HepG2 (cell line): ENCODE measurements around the gene ASCC3. TPM values are rescaled to one million over a fixed set of nuclear protein-coding genes. Genes with fewer than 3 reads are reported as not detected.

Experiments
- ARID3A ChIP-seq: IDR thresholded peaks from 2 replicates; pipeline ENCODE4 v1.6.1; 2012; ENCODE audit warnings: low read depth, low read length, improper control_type of control experiment
- CBX2 ChIP-seq, 2 experiments: fragments of 200-600 bp in 1 of 2; sonication (generic); formaldehyde crosslinking in 1 of 2; IDR thresholded peaks; 2 replicates each; pipeline versions ENCODE4 v1.7.0 to v1.8.1; 2018 to 2022; ENCODE audit warnings: low read depth in 2 of 2, low read length in 1 of 2, mild to moderate bottlenecking in 1 of 2, missing genetic modification reagents in 1 of 2
- CREB3 ChIP-seq: sonication (generic); formaldehyde crosslinking; IDR thresholded peaks from 2 replicates; pipeline ENCODE4 v1.5.0; 2020; ENCODE audit warnings: missing genetic modification reagents
- HHEX ChIP-seq: IDR thresholded peaks from 2 replicates; pipeline ENCODE4 v1.6.1; 2016; ENCODE audit warnings: control low read depth
- NR1H2 ChIP-seq: sonication (generic); formaldehyde crosslinking; IDR thresholded peaks from 2 replicates; pipeline ENCODE4 v1.8.1; 2022; ENCODE audit warnings: low read depth, missing genetic modification reagents, borderline replicate concordance
- PRMT3 ChIP-seq: sonication (generic); formaldehyde crosslinking; IDR thresholded peaks from 2 replicates; pipeline ENCODE4 v1.8.1; 2022; ENCODE audit warnings: low read depth, mild to moderate bottlenecking, moderate library complexity, missing genetic modification reagents, borderline replicate concordance
- THAP8 ChIP-seq: sonication (generic); formaldehyde crosslinking; IDR thresholded peaks from 2 replicates; pipeline ENCODE4 v1.5.1; 2020; ENCODE audit warnings: missing genetic modification reagents, mild to moderate bottlenecking, borderline replicate concordance
- ZBTB46 ChIP-seq: sonication (generic); formaldehyde crosslinking; IDR thresholded peaks from 2 replicates; pipeline ENCODE4 v1.4.0; 2020; ENCODE audit warnings: mild to moderate bottlenecking, missing genetic modification reagents, borderline replicate concordance
- ZNF317 ChIP-seq: sonication (generic); formaldehyde crosslinking; IDR thresholded peaks from 2 replicates; pipeline ENCODE4 v1.5.0; 2020; ENCODE audit warnings: mild to moderate bottlenecking, missing genetic modification reagents
- ZNF337 ChIP-seq: sonication (generic); formaldehyde crosslinking; IDR thresholded peaks from 2 replicates; pipeline ENCODE4 v1.5.1; 2020; ENCODE audit warnings: missing genetic modification reagents, low read depth, mild to moderate bottlenecking, borderline replicate concordance
- ZNF570 ChIP-seq: sonication (generic); formaldehyde crosslinking; IDR thresholded peaks from 2 replicates; pipeline ENCODE4 v1.4.0; 2020; ENCODE audit warnings: mild to moderate bottlenecking, missing genetic modification reagents, borderline replicate concordance
- ZNF598 ChIP-seq: sonication (generic); formaldehyde crosslinking; IDR thresholded peaks from 2 replicates; pipeline ENCODE4 v1.5.1; 2020; ENCODE audit warnings: mild to moderate bottlenecking, missing genetic modification reagents, borderline replicate concordance
- ZNF614 ChIP-seq: IDR thresholded peaks from 2 replicates; pipeline ENCODE4 v1.6.1; 2018; ENCODE audit warnings: missing biosample characterization, missing genetic modification reagents, inconsistent platforms, borderline replicate concordance
- ZNF646 ChIP-seq: sonication (generic); formaldehyde crosslinking; IDR thresholded peaks from 2 replicates; pipeline ENCODE4 v1.9.0; 2021; ENCODE audit warnings: mild to moderate bottlenecking, missing genetic modification reagents
- polyA plus RNA-seq, 8 experiments: library from polyadenylated mRNA; depleted of rRNA in 3 of 8; stranded (reverse) in 7 of 8; unstranded in 1 of 8; fragments of >200 nt; fragmentation: Illumina TruSeq in 4 of 8; extraction: Trizol in 4 of 8; gene quantifications; 2 replicates each; pipeline versions ENCODE4 v1.2.1 to v1.2.3, GENCODE V29; 2011 to 2016; ENCODE audit warnings: low read depth in 4 of 8, missing spikeins in 1 of 8, mixed read lengths in 1 of 8; ENCODE audit not compliant: insufficient read depth in 1 of 8
- total RNA-seq, 5 experiments: library from RNA; depleted of rRNA; stranded (reverse); fragments of >200 nt; fragmentation: Illumina TruSeq; extraction: Trizol; gene quantifications; 2 replicates each; pipeline ENCODE4 v1.2.3, GENCODE V29; 2016; ENCODE audit warnings: low read depth in 1 of 5

ASCC3 gene
- total and polyA plus RNA-seq, 2 of the 13 experiments (the other 11 are each of a cell fraction or from before 2014, with no cell fraction given): 23.1 to 55.7 TPM

GRCh38 chr6:100880853-100881706 is at the start of gene ASCC3 (continued):
- TF ChIP-seq ZBTB46 (CRISPR knock-in tag) (no peak), ZNF317 (CRISPR knock-in tag) (no peak), ZNF614 (CRISPR knock-in tag) (peak; percentile 93; the same call in 1 of the 2 replicates), HHEX (CRISPR knock-in tag) (0 out of 2 replicates have a peak, but pooled peaks have one; percentile 7), NR1H2 (CRISPR knock-in tag) (0 out of 2 replicates have a peak, but pooled peaks have one; percentile 51), THAP8 (CRISPR knock-in tag) (peak; percentile 93), ZNF570 (CRISPR knock-in tag) (no peak), ZNF646 (CRISPR knock-in tag) (peak; percentile 54; the same call in 1 of the 2 replicates), ZNF337 (CRISPR knock-in tag) (no peak), ZNF598 (CRISPR knock-in tag) (peak; percentile 96; the same call in 1 of the 2 replicates), PRMT3 (CRISPR knock-in tag) (0 out of 2 replicates have a peak, but pooled peaks have one; percentile 86), ARID3A (no peak), CREB3 (CRISPR knock-in tag) (0 out of 2 replicates have a peak, but pooled peaks have one; percentile 59), CBX2 (IDR thresholded peaks at IDR 0.05; ENCODE audit: low read depth, low read length) (no peak), CBX2 (CRISPR knock-in tag; IDR thresholded peaks at IDR 0.05; ENCODE audit: low read depth) (no peak)
